Measurements from ENCODE around the gene ZFX. TPM values are rescaled to one million over a fixed set of nuclear protein-coding genes. Genes with fewer than 3 reads are reported as not detected.

The ZFX gene
- total RNA-seq, 1 donor from 2014 or later = 67.0 TPM

GRCh38 chrX:24214568-24214967, 65.0 kb downstream of the ZFX start:
- POLR2A ChIA-PET = no interaction called here
- H3K27ac Mint-ChIP-seq = no peak overlapping the region
- ATAC-seq (ENCODE audit: low read depth) (no peak), DNase-seq (no peak)
- peaks cover 10% of the 10 kb centered on the region for H3K4me1 Mint-ChIP-seq
- no peak for TF ChIP-seq CTCF (IDR thresholded peaks at IDR 0.05)
- H3K9me3 Mint-ChIP-seq = no peaks in the 10 kb centered on the region
- intact Hi-C loops (cut with micrococcal nuclease) = no loop called here
- H3K27me3 Mint-ChIP-seq = no peaks in the 10 kb centered on the region
- H3K4me3 Mint-ChIP-seq = no peak overlapping the region
- peaks cover 29% of the 10 kb centered on the region for H3K36me3 Mint-ChIP-seq (ENCODE audit: low read depth)
- CTCF ChIA-PET = no interaction called here

GRCh38 chrX:24215272-24215671, 65.7 kb downstream of the ZFX start:
- Mint-ChIP-seq H3K27me3 (no peaks in the 10 kb centered on the region), H3K36me3 (ENCODE audit: low read depth) (peaks cover 25% of the 10 kb centered on the region), H3K27ac (no peak overlapping the region), H3K4me1 (peaks cover 10% of the 10 kb centered on the region), H3K4me3 (no peak overlapping the region), H3K9me3 (no peaks in the 10 kb centered on the region)
- intact Hi-C loops (cut with micrococcal nuclease) = no loop called here
- no peak for ATAC-seq (ENCODE audit: low read depth)
- ChIA-PET POLR2A (no interaction called here), CTCF (no interaction called here)
- TF ChIP-seq CTCF (IDR thresholded peaks at IDR 0.05) = no peak
- DNase-seq = no peak

GRCh38 chrX:24216037-24216436, 66.5 kb downstream of the ZFX start:
- intact Hi-C loops (cut with micrococcal nuclease) = no loop called here
- H3K4me3 Mint-ChIP-seq = no peak overlapping the region
- no peak for TF ChIP-seq CTCF (IDR thresholded peaks at IDR 0.05)
- H3K27me3 Mint-ChIP-seq = no peaks in the 10 kb centered on the region
- peaks cover 17% of the 10 kb centered on the region for H3K36me3 Mint-ChIP-seq (ENCODE audit: low read depth)
- DNase-seq (no peak), ATAC-seq (ENCODE audit: low read depth) (no peak)
- ChIA-PET CTCF (no interaction called here), POLR2A (no interaction called here)
- no peaks in the 10 kb centered on the region for H3K9me3 Mint-ChIP-seq
- H3K4me1 Mint-ChIP-seq = peaks cover 10% of the 10 kb centered on the region
- no peak overlapping the region for H3K27ac Mint-ChIP-seq

GRCh38 chrX:24216827-24217226, 67.3 kb downstream of the ZFX start:
- intact Hi-C loops (cut with micrococcal nuclease) = no loop called here
- Mint-ChIP-seq H3K27me3 (no peaks in the 10 kb centered on the region), H3K4me3 (no peak overlapping the region), H3K36me3 (ENCODE audit: low read depth) (peaks cover 13% of the 10 kb centered on the region), H3K4me1 (peaks cover 10% of the 10 kb centered on the region), H3K9me3 (no peaks in the 10 kb centered on the region), H3K27ac (no peak overlapping the region)
- DNase-seq (no peak), ATAC-seq (ENCODE audit: low read depth) (no peak)
- TF ChIP-seq CTCF (IDR thresholded peaks at IDR 0.05) = no peak
- ChIA-PET POLR2A (no interaction called here), CTCF (no interaction called here)

GRCh38 chrX:24219320-24219719, 69.8 kb downstream of the ZFX start:
- Mint-ChIP-seq H3K4me1 (peaks cover 10% of the 10 kb centered on the region), H3K36me3 (ENCODE audit: low read depth) (peaks cover 2% of the 10 kb centered on the region), H3K27me3 (no peaks in the 10 kb centered on the region), H3K27ac (no peak overlapping the region), H3K4me3 (no peak overlapping the region), H3K9me3 (no peaks in the 10 kb centered on the region)
- no peak for ATAC-seq (ENCODE audit: low read depth)
- POLR2A ChIA-PET = no interaction called here
- CTCF ChIA-PET = no interaction called here
- no peak for TF ChIP-seq CTCF (IDR thresholded peaks at IDR 0.05)
- DNase-seq = no peak
- intact Hi-C loops (cut with micrococcal nuclease) = no loop called here
